Fibroblast of pulmonary artery (primary cell): Measurements from ENCODE around the gene MEGF11.

ENCODE experiments used
- DNase-seq: peaks from one replicate; pipeline ENCODE4 v3.0.0-alpha.2; 2010; ENCODE audit warnings: low read depth
- H3K4me3 ChIP-seq: replicated peaks from 2 replicates; pipeline ENCODE4 v1.5.1; 2011; ENCODE audit warnings: low read depth, mild to moderate bottlenecking, control low read depth, low read length, moderate library complexity
- TF ChIP-seq, protein P1 (sequence below): IDR thresholded peaks from 2 replicates; pipeline ENCODE4 v1.5.1; 2011; ENCODE audit warnings: mild to moderate bottlenecking, control low read depth, low read length, inconsistent platforms; ENCODE audit errors: missing control alignments

MEGF11 gene

DNA sequence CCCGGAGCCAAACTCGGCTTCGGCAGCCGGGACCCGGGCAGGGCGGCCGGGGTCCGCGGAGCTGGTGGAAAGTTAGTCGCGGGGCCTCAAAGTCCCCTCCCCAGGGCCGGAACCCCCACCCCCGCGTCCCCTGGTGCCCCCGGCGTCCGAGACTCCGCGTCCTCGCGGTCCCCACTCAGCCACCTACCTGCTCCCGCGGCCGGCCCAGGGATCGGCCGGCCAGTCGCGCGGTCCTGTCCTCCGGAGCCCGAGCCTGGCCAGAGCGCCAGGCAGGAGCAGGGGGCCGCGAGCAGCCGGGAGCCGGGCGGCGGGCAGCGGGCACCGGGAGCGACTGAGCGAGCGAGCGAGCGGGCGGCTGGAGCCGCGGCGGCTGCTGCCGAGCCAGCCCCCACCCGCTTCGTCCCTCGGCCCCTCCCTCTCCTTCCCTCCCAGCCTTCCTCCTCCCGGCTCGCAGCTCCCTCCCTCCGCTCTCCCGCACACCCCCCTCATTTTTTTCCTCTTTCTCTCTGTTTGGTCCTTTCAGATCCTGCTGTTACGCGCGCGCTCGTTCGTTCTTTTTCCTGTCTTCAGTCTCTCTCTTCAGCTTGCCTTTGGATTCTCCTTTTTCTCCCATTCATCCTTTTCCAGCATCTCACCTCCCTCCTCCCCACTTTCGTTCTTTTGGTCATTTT lies at the start of gene MEGF11:
TSS of gene MEGF11 (minus strand) at position 333 of the 671 bp plus-strand sequence. CDS start 125,347 bp downstream, outside the sequence.
- TF ChIP-seq, protein P1, sequence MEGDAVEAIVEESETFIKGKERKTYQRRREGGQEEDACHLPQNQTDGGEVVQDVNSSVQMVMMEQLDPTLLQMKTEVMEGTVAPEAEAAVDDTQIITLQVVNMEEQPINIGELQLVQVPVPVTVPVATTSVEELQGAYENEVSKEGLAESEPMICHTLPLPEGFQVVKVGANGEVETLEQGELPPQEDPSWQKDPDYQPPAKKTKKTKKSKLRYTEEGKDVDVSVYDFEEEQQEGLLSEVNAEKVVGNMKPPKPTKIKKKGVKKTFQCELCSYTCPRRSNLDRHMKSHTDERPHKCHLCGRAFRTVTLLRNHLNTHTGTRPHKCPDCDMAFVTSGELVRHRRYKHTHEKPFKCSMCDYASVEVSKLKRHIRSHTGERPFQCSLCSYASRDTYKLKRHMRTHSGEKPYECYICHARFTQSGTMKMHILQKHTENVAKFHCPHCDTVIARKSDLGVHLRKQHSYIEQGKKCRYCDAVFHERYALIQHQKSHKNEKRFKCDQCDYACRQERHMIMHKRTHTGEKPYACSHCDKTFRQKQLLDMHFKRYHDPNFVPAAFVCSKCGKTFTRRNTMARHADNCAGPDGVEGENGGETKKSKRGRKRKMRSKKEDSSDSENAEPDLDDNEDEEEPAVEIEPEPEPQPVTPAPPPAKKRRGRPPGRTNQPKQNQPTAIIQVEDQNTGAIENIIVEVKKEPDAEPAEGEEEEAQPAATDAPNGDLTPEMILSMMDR: no peak
- DNase-seq: peak; percentile 41
- H3K4me3 ChIP-seq: peak within 1 kb of the TSS; percentile 46

DNA sequence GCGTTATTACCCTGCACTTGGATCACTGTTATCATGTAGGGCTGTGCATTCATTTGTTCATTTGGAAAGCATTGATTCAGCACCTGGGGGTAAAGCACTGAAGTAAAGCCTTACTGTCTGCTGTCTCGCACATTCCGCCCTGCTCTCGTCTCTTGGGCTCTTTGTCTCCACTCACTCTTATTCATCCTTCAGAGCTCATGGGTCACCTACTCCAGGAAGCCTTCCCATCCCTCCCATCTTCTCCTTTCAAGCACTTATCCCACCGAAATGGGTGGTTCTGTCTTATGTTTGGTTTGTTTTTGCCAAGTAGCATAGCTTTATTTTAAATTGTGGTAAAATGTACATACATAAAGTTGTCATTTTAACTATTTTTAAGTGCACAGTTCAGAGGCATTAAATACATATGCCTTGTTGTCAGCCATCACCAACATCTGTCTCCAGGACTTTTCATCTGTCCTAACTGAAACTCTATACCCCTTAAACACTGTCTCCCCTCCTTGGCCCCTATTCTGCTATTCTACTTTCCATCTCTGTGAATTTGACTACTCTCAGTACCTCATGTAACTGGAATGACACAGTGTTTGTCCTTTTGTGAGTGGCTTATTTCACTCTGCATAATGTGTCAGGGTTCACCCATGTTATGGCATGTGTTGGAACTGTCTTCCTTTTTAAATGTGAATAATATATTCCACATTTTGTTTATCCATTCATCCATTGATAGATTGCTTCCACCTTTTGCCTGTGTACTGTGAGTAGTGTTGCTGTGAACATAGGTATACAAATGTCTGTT lies 49.1 kb upstream of the MEGF11 start:
- no peak for DNase-seq
- TF ChIP-seq, protein P1: no peak
- H3K4me3 ChIP-seq: no peak overlapping the region

DNA sequence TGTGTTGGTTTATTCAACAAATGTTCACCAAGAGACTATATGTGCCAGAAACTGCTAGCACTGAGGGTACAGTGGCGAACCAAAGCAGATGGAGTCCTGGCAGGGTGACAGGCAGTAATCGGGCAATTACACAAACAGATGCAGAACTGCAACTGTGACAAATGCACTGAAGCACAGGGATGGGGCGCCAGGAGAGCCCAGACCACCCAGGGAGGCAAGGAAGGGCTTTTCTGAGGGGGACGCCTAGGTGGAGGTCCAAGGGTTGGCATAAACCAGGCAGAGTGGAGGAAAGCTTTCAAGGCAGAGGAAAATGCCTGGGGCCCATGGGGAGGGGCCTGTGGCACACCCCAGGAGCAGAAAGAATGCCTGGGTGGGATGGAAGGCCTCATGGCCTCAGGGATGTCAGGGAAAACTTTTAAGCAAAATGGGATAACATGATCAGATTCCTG lies 45.3 kb upstream of the MEGF11 start:
- H3K4me3 ChIP-seq: no peak overlapping the region
- DNase-seq: no peak
- TF ChIP-seq, protein P1: no peak

DNA sequence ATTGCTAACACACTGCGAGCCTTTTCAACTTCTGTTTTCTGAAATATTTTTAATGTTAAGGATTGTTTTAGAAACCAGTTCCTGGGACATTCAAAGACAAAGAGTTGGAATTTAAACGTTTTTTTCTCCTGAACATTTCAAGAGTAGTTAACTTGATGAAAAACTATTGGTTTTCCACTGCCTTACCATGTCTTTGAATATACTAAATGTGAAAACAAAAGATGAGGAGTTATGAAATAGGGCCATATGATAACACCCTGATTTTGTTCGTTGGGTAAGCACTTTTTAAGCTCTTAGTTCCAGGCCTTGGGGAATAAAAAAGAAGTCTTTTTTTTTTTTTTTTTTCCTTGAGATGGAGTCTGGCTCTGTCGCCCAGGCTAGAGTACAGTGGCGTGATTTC lies 42.6 kb upstream of the MEGF11 start:
- TF ChIP-seq, protein P1: no peak
- no peak overlapping the region for H3K4me3 ChIP-seq

DNA sequence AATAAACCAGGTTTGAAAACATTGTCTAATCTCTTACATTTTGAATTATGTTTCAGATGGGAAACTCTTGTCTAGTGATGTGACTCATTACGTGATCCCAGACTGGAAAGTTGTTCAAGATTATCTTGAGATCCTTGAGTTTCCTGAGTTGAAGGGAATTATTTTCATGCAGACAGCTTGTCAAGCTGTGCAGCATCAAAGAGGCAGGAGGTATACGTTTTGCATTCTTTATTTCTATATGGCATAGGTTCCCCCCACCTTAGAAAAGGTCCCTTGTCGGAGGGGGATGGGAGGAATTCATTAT lies 41.3 kb upstream of the MEGF11 start:
- DNase-seq: peak; percentile 39
- peak overlapping the region; percentile 62 for H3K4me3 ChIP-seq
- TF ChIP-seq, protein P1: no peak

More for the DNA sequence above, 42.6 kb upstream of the MEGF11 start:
- no peak for DNase-seq

DNA sequence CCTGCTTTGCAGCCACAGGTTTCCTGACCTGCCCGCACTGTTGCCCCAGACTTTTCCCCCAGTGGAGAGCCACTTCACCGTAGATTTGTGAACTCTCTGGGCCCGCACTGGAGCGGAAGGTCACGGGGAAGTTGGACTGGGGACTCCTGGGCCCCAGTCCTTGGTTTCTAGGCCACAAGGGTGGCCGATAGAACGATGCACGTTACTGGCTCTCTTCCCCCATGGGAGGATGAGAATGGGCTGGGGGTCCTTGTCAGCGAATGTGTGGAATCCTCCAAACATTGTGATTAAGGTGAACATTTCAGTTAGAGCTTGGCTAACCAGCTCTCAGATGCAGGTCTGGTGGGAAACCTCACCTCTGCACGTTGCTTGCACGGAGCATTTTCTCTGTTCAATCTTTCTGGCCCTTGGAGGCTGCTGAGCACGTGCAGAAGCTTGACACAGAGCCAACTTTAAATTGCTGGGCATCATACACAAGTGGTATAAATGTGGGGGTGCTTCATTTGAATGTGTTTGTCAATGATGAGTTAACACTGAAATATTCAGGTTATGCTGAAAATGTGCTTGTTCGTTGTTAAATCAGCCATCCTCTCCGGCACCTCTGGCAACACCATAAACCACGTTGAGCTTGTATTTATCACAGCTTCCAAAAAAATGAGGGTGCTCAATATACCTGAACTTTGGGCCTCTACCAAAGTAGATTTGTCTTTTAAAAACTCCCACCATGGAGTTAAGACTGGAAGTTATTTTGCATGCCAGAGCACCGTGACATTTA lies 40.8 kb upstream of the MEGF11 start:
- TF ChIP-seq, protein P1: no peak
- peak overlapping the region; percentile 62 for H3K4me3 ChIP-seq
- DNase-seq: peak; percentile 71
